ENCODE data around the gene RMDN3.

Gene RMDN3

GRCh38 chr15:40772014-40772413, 17.0 kb upstream of the RMDN3 start:
- no peak for DNase-seq

- DNase-seq: no peak
These were observed 16.2 kb upstream of the RMDN3 start for GRCh38 chr15:40771242-40771641.

- peak; percentile 65 for DNase-seq
These were observed 15.2 kb upstream of the RMDN3 start for GRCh38 chr15:40770147-40770721.

- peak; percentile 38 for DNase-seq
These were observed 14.5 kb upstream of the RMDN3 start, which contains the start of gene C15orf62 for GRCh38 chr15:40769274-40770146. TSS of gene C15orf62 (plus strand) at chr15:40769980. CDS start at chr15:40770496, 516 bp downstream.

- DNase-seq: no peak
These were observed 13.6 kb upstream of the RMDN3 start for GRCh38 chr15:40768521-40769273.

- no peak for DNase-seq
These were observed 12.9 kb upstream of the RMDN3 start for GRCh38 chr15:40767838-40768500.

- no peak for DNase-seq
These were observed 12.1 kb upstream of the RMDN3 start for GRCh38 chr15:40766906-40767837.

- no peak for DNase-seq
These were observed 11.3 kb upstream of the RMDN3 start for GRCh38 chr15:40766194-40766815.

GRCh38 chr15:40764629-40765103, 9.6 kb upstream of the RMDN3 start:
- no peak for DNase-seq

GRCh38 chr15:40763801-40764628, 9.0 kb upstream of the RMDN3 start, which contains the start of gene GCHFR:
TSS of gene GCHFR (plus strand) at chr15:40764068. CDS start at chr15:40764181, 113 bp downstream.
- DNase-seq: peak; percentile 70

GRCh38 chr15:40762919-40763800, 8.1 kb upstream of the RMDN3 start:
- DNase-seq: peak; percentile 77

GRCh38 chr15:40759961-40760360, 4.9 kb upstream of the RMDN3 start:
- no peak for DNase-seq

GRCh38 chr15:40756938-40757337, 1.9 kb upstream of the RMDN3 start:
- peak; percentile 63 for DNase-seq

GRCh38 chr15:40755812-40756208, 756 bp upstream of the RMDN3 start:
- peak; percentile 31 for DNase-seq

- DNase-seq: peak; percentile 32
These were observed 526 bp downstream of the RMDN3 start for GRCh38 chr15:40754574-40754882.

- DNase-seq: no peak
These were observed 3.3 kb downstream of the RMDN3 start for GRCh38 chr15:40751745-40752144.

- DNase-seq: no peak
These were observed 4.2 kb downstream of the RMDN3 start for GRCh38 chr15:40750885-40751284.

- no peak for DNase-seq
These were observed 5.9 kb downstream of the RMDN3 start for GRCh38 chr15:40749151-40749630.
